Inflammatory macrophage treated with lipopolysaccharide for 4 hours (primary cell): ENCODE measurements around the gene C1QTNF12.

Experiments used
- DNase-seq: peaks from one replicate; pipeline ENCODE4 v3.0.0-alpha.2; 2020

Gene C1QTNF12

DNA sequence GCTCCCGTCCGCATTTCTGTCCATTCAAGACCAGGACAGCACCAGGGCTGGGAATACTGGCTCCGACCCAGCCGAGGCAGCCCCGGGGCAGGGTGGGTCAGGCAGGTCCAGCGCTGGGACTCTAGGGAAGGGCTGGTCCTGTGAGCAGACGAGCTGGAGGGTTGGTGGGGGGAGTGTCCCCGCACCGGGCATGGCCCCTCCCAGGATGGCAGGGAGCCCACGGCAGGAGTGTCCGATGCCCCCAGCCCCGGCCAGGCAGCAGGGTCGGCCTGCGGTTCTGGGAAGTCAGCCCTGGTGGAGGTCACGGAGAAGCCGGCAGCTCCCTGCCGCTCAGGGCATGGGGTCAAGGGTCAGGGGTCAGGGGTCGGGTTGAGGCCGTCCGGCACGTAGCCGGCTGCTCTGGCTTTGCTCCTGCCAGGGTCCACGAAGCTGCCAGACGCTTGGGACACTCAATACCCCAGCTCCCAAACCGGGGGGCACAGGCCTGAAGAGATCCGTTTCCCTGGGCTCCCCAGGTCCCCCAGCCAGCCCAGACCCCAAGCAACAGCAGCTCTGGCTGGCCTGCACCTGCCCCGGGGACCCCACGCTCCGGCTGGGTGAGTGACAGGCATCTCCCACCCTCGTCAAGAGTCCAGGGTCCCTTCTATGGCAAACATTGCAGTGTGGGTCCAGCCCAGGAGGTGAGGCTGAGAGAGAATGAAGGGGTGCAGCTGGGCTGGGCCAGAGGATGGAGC, 6.7 kb downstream of the C1QTNF12 start:
- DNase-seq, result no peak

- no peak for DNase-seq
Observed at GRCh38 chr1:1239227-1239613, 7.3 kb downstream of the C1QTNF12 start.

- DNase-seq, result no peak
Observed at GRCh38 chr1:1238702-1239178, 7.8 kb downstream of the C1QTNF12 start.

- DNase-seq, result no peak
Observed at GRCh38 chr1:1237874-1238701, 8.4 kb downstream of the C1QTNF12 start.

- DNase-seq, result no peak
Observed at GRCh38 chr1:1236945-1237873, 9.3 kb downstream of the C1QTNF12 start.

- no peak for DNase-seq
Observed at GRCh38 chr1:1236176-1236763, 10.3 kb downstream of the C1QTNF12 start.

DNA sequence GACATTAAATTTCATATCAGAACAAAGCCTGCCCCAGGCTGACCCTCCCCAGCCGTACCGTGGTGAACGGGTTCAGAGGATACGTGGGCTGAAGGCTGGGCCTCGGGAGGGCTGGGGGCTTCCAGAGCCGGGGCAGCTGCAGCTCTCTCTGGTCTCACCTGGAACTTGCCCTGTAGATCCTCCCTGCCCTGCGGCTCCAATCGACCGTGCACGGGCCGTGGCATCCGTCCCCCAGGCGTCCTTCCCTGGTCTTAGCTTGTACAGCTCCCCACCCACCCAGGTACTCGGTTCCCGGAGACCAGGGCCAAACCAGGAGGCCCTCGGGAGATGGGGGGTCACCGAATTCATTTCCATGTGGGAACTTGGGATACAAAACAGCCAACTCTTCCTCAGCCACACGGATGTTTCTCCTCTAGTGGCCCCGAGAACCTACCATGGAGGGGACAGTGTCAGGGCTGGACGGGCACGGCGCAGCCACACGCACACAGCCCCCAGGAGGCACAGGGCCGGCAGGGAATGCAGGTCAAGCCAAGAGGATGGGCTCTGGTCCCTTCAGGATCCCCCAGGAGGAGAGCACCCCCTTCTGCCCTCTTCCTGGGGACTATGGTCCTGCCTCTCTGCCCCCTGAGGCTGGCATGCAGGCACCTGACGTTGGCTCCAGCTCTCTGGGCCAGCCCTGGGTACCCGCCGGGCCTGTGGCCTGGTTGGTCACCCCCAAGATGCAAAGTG, 11.3 kb downstream of the C1QTNF12 start:
- DNase-seq, result no peak

- DNase-seq, result no peak
Observed at GRCh38 chr1:1234180-1234808, 12.2 kb downstream of the C1QTNF12 start.

DNA sequence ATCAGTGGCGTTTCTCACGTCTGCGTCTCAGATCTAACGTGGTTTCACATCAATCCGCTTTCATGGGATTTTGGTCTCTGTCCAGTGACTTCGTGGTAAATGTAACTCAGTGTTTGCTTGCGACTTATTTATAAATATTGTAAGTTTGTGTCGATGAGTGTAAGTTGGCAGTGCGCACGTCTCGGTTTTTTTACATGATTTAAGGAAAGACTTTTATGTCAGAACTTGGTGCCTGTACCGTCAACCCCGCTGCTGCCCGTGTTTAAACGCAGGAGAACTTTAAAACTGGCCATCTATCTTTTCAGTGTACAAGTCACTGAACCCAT, 13.0 kb downstream of the C1QTNF12 start:
- no peak for DNase-seq

DNA sequence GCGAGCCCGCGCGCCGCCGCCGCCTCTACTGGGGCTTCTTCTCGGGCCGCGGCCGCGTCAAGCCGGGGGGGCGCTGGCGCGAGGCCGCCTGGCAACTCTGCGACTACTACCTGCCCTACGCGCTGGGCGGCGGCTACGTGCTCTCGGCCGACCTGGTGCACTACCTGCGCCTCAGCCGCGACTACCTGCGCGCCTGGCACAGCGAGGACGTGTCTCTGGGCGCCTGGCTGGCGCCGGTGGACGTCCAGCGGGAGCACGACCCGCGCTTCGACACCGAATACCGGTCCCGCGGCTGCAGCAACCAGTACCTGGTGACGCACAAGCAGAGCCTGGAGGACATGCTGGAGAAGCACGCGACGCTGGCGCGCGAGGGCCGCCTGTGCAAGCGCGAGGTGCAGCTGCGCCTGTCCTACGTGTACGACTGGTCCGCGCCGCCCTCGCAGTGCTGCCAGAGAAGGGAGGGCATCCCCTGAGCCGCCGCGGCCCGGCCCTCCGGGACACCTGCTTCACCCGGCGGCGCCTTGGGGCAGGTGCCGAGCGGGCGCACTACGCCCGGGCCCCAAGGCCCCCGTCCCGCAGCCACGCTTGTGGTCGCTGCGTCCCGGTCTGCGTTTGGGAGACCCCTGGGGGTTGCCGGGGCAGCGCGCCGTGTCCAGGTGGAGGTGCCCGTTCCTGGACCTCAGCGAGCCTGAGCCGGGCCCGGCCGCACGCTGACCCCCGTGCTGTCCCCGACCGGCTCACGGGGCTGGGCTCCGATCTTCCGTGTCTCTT, 13.5 kb downstream of the C1QTNF12 start:
- DNase-seq, result no peak

GRCh38 chr1:1232208-1232795, 14.2 kb downstream of the C1QTNF12 start, which contains the start of gene B3GALT6:
TSS of gene B3GALT6 (plus strand) at chr1:1232237. CDS start at chr1:1232279, 42 bp downstream.
- DNase-seq, result no peak

GRCh38 chr1:1231400-1232207, 14.9 kb downstream of the C1QTNF12 start, which contains the start of gene SDF4:
TSS of gene SDF4 (minus strand) at chr1:1232001. CDS start at chr1:1228772, 3,229 bp downstream.
- DNase-seq, result peak; percentile 98

- peak; percentile 43 for DNase-seq
Observed at GRCh38 chr1:1230656-1231399, 15.7 kb downstream of the C1QTNF12 start.

- no peak for DNase-seq
Observed at GRCh38 chr1:1229770-1230169, 16.8 kb downstream of the C1QTNF12 start.

GRCh38 chr1:1228596-1229321, 17.8 kb downstream of the C1QTNF12 start:
- DNase-seq, result no peak

DNA sequence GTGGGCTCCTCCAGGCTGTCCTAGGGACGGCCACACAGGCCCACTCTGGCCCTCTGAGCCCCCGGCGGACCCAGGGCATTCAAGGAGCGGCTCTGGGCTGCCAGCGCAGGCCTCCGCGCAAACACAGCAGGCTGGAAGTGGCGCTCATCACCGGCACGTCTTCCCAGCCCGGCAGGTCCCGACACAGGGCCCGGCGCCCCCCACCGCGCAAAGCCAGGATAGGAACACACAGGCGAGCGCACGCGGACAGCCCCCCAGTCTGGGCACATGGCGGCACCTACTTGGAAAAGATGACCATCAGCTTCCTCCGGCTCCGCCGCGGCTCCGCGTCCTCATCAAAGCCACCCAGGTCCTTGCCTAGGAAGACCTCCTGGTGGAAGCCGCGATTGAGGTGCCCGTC, 18.3 kb downstream of the C1QTNF12 start:
- no peak for DNase-seq

- DNase-seq, result no peak
Observed at GRCh38 chr1:1227386-1227785, 19.1 kb downstream of the C1QTNF12 start.
